NAMALWA (cell line): ENCODE data around the gene CEP135.
"Not testable (repeated sequence)": the region's sequence is repeated elsewhere in the genome, so short reads cannot be mapped to it uniquely, and the experiment has no call there.

Experiments
- DNase-seq: peaks from one replicate; pipeline ENCODE4 v3.0.0-alpha.2; 2015; ENCODE audit warnings: low spot score

Gene CEP135

GRCh38 chr4:55948726-55949481, at the start of gene CEP135:
Gene CEP135 (plus strand): TSS chr4:55948945. CDS start chr4:55952131, 3,186 bp downstream.
- DNase-seq = peak; percentile 95

GRCh38 chr4:55902677-55903076, 46.1 kb upstream of the CEP135 start:
- DNase-seq = no peak

GRCh38 chr4:55903577-55903976, 45.2 kb upstream of the CEP135 start:
- DNase-seq = no peak

GRCh38 chr4:55904576-55904975, 44.2 kb upstream of the CEP135 start:
- DNase-seq = no peak

DNA sequence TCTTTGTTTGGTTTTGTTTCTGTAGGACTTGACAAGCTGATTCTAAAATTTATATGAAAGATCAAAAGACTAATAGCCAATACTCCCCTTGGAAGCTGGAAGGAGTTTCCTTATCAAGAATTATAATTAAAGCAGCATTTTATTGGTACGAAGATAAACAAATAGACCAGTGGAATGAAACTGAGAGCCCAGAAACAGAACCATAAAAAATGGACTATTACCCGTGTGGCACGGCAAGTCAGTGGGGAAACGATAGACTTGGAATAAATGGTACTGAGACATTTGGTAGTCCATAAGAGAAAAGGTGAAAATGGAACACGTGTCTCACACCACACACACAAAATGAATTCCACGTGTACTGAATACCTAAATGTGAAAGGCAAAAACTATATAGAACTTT, 42.4 kb upstream of the CEP135 start:
- no peak for DNase-seq

DNA sequence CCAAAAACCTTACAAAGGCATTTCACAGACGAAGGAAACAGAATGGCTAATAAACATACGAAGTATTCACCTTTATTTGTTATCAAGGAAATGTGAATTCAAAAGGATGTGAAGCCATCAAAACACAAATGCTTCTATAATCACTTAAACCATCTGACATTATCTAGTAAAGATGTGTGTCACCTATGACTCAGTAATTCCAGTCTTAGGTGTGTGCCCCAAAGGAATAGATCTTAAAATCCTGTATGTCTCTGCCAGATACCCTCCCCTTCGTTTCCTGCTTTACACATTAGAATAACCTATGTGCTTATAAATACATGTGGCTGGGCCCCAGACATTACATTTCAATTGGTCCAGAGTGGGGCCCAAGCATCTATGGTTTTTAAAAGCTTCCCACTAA, 41.8 kb upstream of the CEP135 start:
- no peak for DNase-seq

DNA sequence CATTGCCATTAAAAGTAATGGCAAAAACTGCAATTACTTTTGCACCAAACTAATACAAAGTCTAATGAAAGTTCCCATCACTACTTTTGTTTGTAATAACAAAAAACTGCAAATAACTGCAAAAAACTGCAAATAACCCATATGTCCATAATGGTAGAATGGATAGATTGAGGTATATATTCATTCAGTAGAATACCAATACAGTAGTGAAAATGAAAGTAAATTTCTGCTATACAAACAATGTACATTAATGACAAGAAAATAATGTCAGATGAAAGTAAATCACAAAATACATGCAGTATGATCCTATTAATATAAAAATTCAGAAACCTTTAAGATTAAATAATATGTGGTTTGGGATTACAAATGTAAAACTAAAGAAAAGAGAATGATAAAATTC, 41.3 kb upstream of the CEP135 start:
- DNase-seq = no peak

- DNase-seq = no peak
These were observed 38.6 kb upstream of the CEP135 start for GRCh38 chr4:55910140-55910539.

DNA sequence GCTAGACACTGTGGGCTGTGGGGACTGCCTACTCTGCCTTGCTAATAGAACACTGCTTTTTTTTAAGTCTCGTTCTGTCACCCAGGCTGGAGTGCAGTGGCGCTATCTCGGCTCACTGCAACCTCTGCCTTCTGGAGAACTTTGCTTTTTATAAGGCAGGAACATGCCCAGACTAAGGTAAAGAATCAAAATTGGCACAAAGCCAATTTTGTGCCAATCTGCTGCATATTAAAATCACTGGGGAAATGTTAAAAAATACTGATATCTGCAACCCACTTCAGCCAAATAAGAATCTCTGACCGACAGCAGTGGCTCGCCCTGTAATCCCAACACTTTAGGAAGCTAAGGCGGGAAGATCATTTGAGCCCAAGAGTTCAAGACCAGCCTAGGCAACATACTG, 36.5 kb upstream of the CEP135 start:
- DNase-seq = no peak

- no peak for DNase-seq
These were observed 28.2 kb upstream of the CEP135 start for GRCh38 chr4:55920571-55920970.

- no peak for DNase-seq
These were observed 27.7 kb upstream of the CEP135 start for GRCh38 chr4:55921093-55921492.

GRCh38 chr4:55925241-55925640, 23.5 kb upstream of the CEP135 start:
- no peak for DNase-seq

GRCh38 chr4:55926610-55927009, 22.1 kb upstream of the CEP135 start:
- no peak for DNase-seq

DNA sequence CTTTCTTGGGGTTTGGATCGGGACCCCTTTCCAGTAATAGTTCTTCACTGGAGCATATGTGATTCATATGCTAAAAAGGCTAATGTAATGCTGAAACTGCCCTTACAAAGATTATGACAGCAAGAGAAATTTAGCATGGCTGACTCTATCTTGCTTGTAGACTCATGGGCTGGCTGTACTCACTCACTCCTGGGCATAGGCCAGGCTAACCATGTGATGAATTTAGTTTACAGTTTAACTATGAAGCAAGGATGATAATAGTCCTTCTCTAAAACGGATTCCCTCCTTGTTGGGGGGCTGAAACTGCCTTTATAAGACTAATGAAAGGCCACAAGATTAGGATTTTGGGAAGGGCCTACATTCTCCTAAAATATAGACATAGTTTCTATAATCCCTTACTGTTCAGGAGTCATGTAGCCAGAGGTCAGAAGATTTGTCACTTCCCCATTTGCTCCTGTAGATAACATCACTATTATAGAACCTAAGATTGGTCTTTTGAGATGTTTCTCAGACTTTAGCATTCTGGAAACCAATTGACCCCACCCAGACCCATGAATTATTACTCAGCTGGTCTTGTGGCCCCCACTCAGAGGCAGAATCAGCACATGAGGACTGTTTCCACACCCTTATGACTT, 20.8 kb upstream of the CEP135 start:
- DNase-seq = no peak

- no peak for DNase-seq
These were observed 19.9 kb upstream of the CEP135 start for GRCh38 chr4:55928846-55929245.

GRCh38 chr4:55931043-55931442, 17.7 kb upstream of the CEP135 start:
- DNase-seq = no peak

GRCh38 chr4:55931833-55932232, 16.9 kb upstream of the CEP135 start:
- no peak for DNase-seq

- DNase-seq = no peak
These were observed 16.2 kb upstream of the CEP135 start for GRCh38 chr4:55932511-55932910.

- DNase-seq = no peak
These were observed 15.1 kb upstream of the CEP135 start for GRCh38 chr4:55933611-55934010.

DNA sequence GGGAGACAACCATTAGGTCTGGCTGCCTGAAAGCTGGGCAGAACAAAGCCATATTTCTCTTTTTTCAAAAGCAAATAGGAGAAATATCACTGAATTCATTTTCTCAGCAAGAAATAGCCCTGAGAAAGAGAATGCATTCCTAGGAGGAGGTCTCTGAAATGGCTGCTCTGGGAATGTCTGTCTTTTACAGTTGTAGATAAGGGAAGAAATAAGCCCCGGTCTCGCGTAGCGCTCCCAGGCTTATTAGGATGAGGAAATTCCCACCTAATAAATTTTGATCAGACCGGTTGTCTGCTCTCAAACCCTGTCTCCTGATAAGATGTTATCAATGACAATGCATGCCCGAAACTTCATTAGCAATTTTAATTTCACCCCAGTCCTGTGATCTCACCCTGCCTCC, 12.8 kb upstream of the CEP135 start:
- not testable (repeated sequence) for DNase-seq

DNA sequence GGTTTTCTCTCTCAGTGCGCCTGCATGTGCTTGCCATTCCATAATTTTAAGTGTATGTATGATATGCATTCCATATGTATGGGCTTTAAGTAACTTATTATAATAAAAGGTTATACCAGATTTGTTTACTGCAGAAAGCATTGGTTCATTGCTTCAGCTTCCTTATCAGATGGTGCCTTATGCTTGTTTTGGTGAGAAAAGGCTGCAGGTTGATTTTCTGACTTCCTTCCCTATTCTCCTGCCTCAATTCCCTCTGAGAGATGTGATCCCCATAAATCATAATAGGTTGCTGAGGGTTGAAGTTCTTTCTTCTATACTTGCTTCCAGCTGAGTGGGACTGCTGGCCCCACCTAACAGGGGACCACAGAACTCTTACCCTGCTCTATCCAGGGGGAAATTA, 10.3 kb upstream of the CEP135 start:
- no peak for DNase-seq

DNA sequence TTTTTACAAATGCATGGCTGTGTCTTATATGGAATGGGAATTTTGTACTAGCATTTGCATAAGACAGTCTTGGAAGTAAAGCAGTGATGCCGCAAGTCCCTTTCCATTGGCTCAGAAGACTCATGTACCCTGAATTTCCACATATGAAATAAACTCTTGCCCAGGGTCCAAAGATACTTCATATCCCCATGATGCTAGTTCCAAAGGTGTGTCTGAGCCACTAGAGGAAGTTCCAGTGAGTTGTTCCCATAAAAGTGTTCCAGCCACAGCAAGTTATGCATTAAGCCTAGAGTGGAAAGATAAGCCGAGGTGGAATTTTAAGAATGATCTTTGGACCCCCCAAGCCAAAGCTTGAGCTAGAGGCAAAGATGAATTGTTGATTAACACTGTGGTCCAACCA, 9.3 kb upstream of the CEP135 start:
- no peak for DNase-seq

GRCh38 chr4:55941881-55942396, 6.8 kb upstream of the CEP135 start:
- no peak for DNase-seq
